MM.1S (cell line): ENCODE results near the gene DNAJC27.

Source experiments
- CTCF ChIP-seq: fragments of 300-600 bp; sonication (generic); IDR thresholded peaks from 2 replicates; pipeline ENCODE4 v1.5.1; 2016; ENCODE audit warnings: antibody characterized with exemption, low read length, mixed read lengths
- EZH2 ChIP-seq: fragments of 300-600 bp; sonication (generic); optimal IDR thresholded peaks from 2 replicates; pipeline ENCODE3; 2017; ENCODE audit warnings: low read depth, mild to moderate bottlenecking, antibody characterized with exemption, low read length, mixed read lengths
- EZH2phosphoT487 ChIP-seq: fragments of 300-600 bp; sonication (generic); IDR thresholded peaks from 2 replicates; pipeline ENCODE4 v1.6.1; 2018; ENCODE audit warnings: antibody characterized with exemption, low read length

GRCh38 chr2:25014631-25015030, 42.9 kb upstream of the DNAJC27 start:
- TF ChIP-seq CTCF, result no peak
- no peak for TF ChIP-seq EZH2
- TF ChIP-seq EZH2phosphoT487, result no peak
